OCI-LY7 (cell line): ENCODE results near the gene CYBRD1. TPM values are rescaled to one million over a fixed set of nuclear protein-coding genes. Genes with fewer than 3 reads are reported as not detected.

ENCODE experiments used
- BruUV-seq: library from RNA; stranded (reverse); fragments of 400-500 nt; replicated peaks from 2 replicates; lab custom pipeline; 2021; lab: Mats Ljungman, UMichigan
- CTCF ChIA-PET: fragments of 300-600 bp; sonication (Branson Sonifier 250); formaldehyde crosslinking; loops from one replicate; lab custom pipeline; 2022; ENCODE audit warnings: antibody characterized with exemption; ENCODE audit not compliant: unreplicated experiment; lab: Charles Lee
- POLR2A ChIA-PET: fragments of 300-600 bp; sonication (Branson Sonifier 250); formaldehyde crosslinking; loops from one replicate; lab custom pipeline; 2022; ENCODE audit warnings: antibody characterized with exemption; lab: Charles Lee
- DNase-seq: peaks from one replicate; pipeline ENCODE4 v3.0.0-alpha.2; 2015; ENCODE audit warnings: low spot score
- H2AFZ ChIP-seq: fragments of 200-600 bp; sonication (generic), shearing (Covaris generic); 2 replicates; pipeline ENCODE4 v1.6.1; 2014; ENCODE audit warnings: mild to moderate bottlenecking, antibody characterized with exemption, low read length, moderate library complexity
- H3K27ac ChIP-seq: fragments of 200-600 bp; sonication (generic); 2 replicates; pipeline ENCODE4 v1.5.1; 2014; ENCODE audit warnings: mixed run types, low read depth, mild to moderate bottlenecking, moderate library complexity, low read length, inconsistent platforms; ENCODE audit not compliant: poor library complexity, severe bottlenecking
- H3K36me3 ChIP-seq: fragments of 200-600 bp; sonication (generic); 2 replicates; pipeline ENCODE4 v1.6.1; 2014; ENCODE audit warnings: mild to moderate bottlenecking, antibody characterized with exemption, low read length, moderate library complexity, mixed read lengths; ENCODE audit not compliant: insufficient read depth
- H3K4me1 ChIP-seq: fragments of 200-600 bp; sonication (generic); 2 replicates; pipeline ENCODE4 v1.5.1; 2014; ENCODE audit warnings: mild to moderate bottlenecking, low read length; ENCODE audit not compliant: insufficient read depth, poor library complexity, severe bottlenecking
- H3K4me2 ChIP-seq: fragments of 200-600 bp; sonication (generic); 2 replicates; pipeline ENCODE4 v1.6.1; 2014; ENCODE audit warnings: mild to moderate bottlenecking, low read length
- H3K4me3 ChIP-seq: fragments of 200-600 bp; sonication (generic); 2 replicates; pipeline ENCODE4 v1.5.1; 2014; ENCODE audit warnings: mild to moderate bottlenecking, low read depth, low read length; ENCODE audit not compliant: poor library complexity, severe bottlenecking
- H3K79me2 ChIP-seq: fragments of 200-600 bp; sonication (generic); 2 replicates; pipeline ENCODE4 v1.6.1; 2016; ENCODE audit warnings: low read depth, mild to moderate bottlenecking, low read length, moderate library complexity, mixed read lengths; ENCODE audit not compliant: insufficient read depth
- H3K9me2 ChIP-seq: fragments of 200-600 bp; sonication (generic); 2 replicates; pipeline ENCODE4 v1.6.1; 2016; ENCODE audit warnings: mild to moderate bottlenecking, low read length, mixed read lengths; ENCODE audit not compliant: insufficient read depth
- H3K9me3 ChIP-seq: fragments of 200-600 bp; sonication (generic); 2 replicates; pipeline ENCODE4 v1.6.1; 2014; ENCODE audit warnings: mild to moderate bottlenecking, mixed run types, low read length, mixed read lengths
- H4K20me1 ChIP-seq: fragments of 200-600 bp; sonication (generic); 2 replicates; pipeline ENCODE4 v1.6.1; 2014; ENCODE audit warnings: mild to moderate bottlenecking, antibody characterized with exemption, low read length, moderate library complexity, mixed read lengths; ENCODE audit not compliant: insufficient read depth
- EZH2phosphoT487 ChIP-seq: fragments of 200-600 bp; sonication (generic); IDR thresholded peaks from 2 replicates; pipeline ENCODE4 v1.6.1; 2018; ENCODE audit warnings: low read depth, borderline replicate concordance, mild to moderate bottlenecking, mixed run types, antibody characterized with exemption, low read length, moderate library complexity, mixed read lengths
- intact Hi-C: fragments of 100-400 bp; cut with micrococcal nuclease; formaldehyde crosslinking; loops from one replicate; pipeline ENCODE4 v1.10.0; 2022; ENCODE audit not compliant: unreplicated experiment
- total RNA-seq, 2 experiments: library from RNA; depleted of rRNA in 1 of 2; stranded (reverse); fragments of >200 nt in 1 of 2; shearing (Covaris generic) in 1 of 2; gene quantifications; 2 replicates each; pipeline ENCODE4 v1.2.3, GENCODE V29; 2014 to 2022
- TF ChIP-seq, protein P1 (sequence below): fragments of 200-600 bp; sonication (generic); conservative IDR thresholded peaks from 2 replicates; pipeline ENCODE4 v1.5.1; 2014; ENCODE audit warnings: mild to moderate bottlenecking, antibody characterized with exemption, low read length, moderate library complexity, mixed read lengths

Gene CYBRD1
- total RNA-seq, 2 experiments from 2014 or later = not detected

DNA sequence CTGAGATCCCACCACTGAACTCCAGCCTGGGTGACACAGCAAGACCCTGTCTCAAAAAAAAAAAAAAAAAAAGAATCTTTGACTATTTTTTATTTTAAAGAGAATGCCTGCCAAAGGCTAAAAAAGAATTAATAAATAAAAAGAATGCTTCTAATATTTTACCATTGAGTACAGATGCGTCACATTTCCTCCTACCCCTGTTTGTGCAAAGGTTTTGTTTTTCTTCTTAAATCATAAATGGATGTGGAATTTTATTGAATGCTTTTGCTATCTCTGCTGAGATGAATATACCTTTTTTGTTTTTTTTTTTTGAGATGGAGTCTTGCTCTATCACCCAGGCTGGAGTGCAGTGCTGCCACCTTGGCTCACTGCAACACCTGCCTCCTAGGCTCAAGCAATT is 22.8 kb downstream of the CYBRD1 start:
- Histone ChIP-seq H3K27ac (no peak overlapping the region), H3K4me3 (no peak overlapping the region), H3K9me2 (no peaks in the 10 kb centered on the region), H3K9me3 (no peaks in the 10 kb centered on the region), H3K79me2 (no peaks in the 10 kb centered on the region), H3K36me3 (no peaks in the 10 kb centered on the region), H3K4me1 (no peaks in the 10 kb centered on the region), H4K20me1 (no peaks in the 10 kb centered on the region), H3K4me2 (no peak overlapping the region), H2AFZ (no peak overlapping the region)
- BruUV-seq = no TSS peak
- intact Hi-C loops = no loop called here
- CTCF ChIA-PET = no interaction called here
- no peak for TF ChIP-seq EZH2phosphoT487
- TF ChIP-seq, protein P1, sequence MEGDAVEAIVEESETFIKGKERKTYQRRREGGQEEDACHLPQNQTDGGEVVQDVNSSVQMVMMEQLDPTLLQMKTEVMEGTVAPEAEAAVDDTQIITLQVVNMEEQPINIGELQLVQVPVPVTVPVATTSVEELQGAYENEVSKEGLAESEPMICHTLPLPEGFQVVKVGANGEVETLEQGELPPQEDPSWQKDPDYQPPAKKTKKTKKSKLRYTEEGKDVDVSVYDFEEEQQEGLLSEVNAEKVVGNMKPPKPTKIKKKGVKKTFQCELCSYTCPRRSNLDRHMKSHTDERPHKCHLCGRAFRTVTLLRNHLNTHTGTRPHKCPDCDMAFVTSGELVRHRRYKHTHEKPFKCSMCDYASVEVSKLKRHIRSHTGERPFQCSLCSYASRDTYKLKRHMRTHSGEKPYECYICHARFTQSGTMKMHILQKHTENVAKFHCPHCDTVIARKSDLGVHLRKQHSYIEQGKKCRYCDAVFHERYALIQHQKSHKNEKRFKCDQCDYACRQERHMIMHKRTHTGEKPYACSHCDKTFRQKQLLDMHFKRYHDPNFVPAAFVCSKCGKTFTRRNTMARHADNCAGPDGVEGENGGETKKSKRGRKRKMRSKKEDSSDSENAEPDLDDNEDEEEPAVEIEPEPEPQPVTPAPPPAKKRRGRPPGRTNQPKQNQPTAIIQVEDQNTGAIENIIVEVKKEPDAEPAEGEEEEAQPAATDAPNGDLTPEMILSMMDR = no peak
- no peak for DNase-seq
- POLR2A ChIA-PET = interaction anchor here (0.6 kb wide), 1 partner anchor 15 kb away, joined by 3 read pairs; no protein-coding TSS in a partner anchor

DNA sequence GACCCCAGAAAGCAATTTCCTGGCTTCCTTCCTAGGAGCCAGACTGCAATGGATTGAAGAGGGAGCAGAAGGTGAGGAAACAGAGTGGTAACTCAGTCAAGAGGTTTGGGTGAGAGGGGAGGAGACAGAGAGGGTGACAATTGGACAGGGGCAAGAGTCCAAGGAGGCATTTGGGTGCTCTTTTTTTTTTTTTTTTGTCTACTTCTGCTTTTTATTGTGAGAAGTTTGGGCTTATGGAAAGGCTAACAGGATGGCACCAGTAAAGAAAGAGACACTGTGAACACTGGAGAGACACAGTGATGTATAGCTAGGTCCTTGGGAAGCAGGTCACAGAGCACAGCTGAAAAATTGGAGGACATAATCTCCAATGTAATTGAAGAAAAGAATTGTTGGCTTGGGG is 25.0 kb downstream of the CYBRD1 start:
- intact Hi-C loops = no loop called here
- no peaks in the 10 kb centered on the region for H3K9me2 ChIP-seq
- H3K4me3 ChIP-seq = no peak overlapping the region
- ChIA-PET CTCF (no interaction called here), POLR2A (interaction anchor here (0.7 kb wide), 1 partner anchor 26 kb away, joined by 5 read pairs; no protein-coding TSS in a partner anchor)
- H3K79me2 ChIP-seq = no peaks in the 10 kb centered on the region
- no peak overlapping the region for H3K27ac ChIP-seq
- H4K20me1 ChIP-seq = no peaks in the 10 kb centered on the region
- no peak overlapping the region for H2AFZ ChIP-seq
- no peaks in the 10 kb centered on the region for H3K9me3 ChIP-seq
- H3K4me1 ChIP-seq = no peaks in the 10 kb centered on the region
- no peak overlapping the region for H3K4me2 ChIP-seq
- no TSS peak for BruUV-seq
- no peak for DNase-seq
- TF ChIP-seq, protein P1 = no peak
- no peak for TF ChIP-seq EZH2phosphoT487
- no peaks in the 10 kb centered on the region for H3K36me3 ChIP-seq

DNA sequence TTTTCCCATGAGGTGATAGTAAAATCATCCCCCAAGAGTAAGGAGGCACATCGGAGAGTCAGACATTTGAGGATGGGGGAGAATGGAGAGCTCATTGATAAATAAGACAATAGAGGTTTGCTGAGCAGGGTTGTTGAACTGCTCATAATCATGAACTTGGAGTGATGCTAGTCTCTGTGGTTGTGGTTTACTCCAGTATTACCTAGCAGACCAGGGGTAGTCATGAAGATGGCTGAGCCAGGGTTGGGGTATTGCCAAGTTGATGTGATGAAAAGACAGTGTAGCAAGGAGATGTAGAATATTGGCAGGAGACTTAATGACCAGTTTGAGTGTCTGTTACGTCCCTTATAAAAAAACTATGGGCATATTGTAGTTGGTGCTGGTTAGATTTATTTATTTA is 25.4 kb downstream of the CYBRD1 start:
- H3K79me2 ChIP-seq = no peaks in the 10 kb centered on the region
- no peak overlapping the region for H3K4me2 ChIP-seq
- ChIA-PET CTCF (no interaction called here), POLR2A (interaction anchor here (0.7 kb wide), 2 partner anchors 26 to 695 kb away, joined by 5 to 7 read pairs; no protein-coding TSS in a partner anchor)
- no TSS peak for BruUV-seq
- H2AFZ ChIP-seq = no peak overlapping the region
- H3K27ac ChIP-seq = no peak overlapping the region
- no peaks in the 10 kb centered on the region for H3K9me2 ChIP-seq
- no peaks in the 10 kb centered on the region for H4K20me1 ChIP-seq
- intact Hi-C loops = no loop called here
- H3K9me3 ChIP-seq = no peaks in the 10 kb centered on the region
- no peaks in the 10 kb centered on the region for H3K36me3 ChIP-seq
- no peak overlapping the region for H3K4me3 ChIP-seq
- TF ChIP-seq EZH2phosphoT487 = no peak
- TF ChIP-seq, protein P1 = no peak
- no peak for DNase-seq
- H3K4me1 ChIP-seq = no peaks in the 10 kb centered on the region
